ENCODE measurements around the gene RNF144A. TPM values are rescaled to one million over a fixed set of nuclear protein-coding genes. Genes with fewer than 3 reads are reported as not detected.

RNF144A gene
- total and polyA plus RNA-seq, 2 experiments from 2014 or later, result 2.8 to 14.7 TPM

DNA sequence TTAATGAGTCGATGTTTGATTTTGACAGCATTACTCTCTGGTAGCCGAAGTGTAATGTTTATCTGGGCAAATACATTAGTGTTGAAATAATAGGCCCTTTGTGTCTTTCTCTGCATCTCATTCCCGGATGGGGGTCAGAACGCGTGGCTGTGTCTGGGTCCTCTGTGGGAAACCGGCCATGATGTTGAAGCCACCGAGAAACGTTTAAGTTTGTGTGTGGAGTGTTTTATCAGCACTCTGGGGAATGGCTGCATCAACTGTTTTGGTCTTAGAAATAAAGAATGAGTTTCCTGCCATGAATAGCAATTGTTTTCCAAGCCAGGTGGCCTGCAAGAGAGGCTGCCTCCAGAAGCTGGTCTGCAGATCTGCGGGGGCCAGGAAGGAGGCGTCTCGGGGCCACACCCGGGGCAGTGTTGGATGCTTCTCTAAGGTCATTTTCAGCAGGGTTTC lies 69.7 kb downstream of the RNF144A start:
- peaks cover 8% of the 10 kb centered on the region for H3K9me3 Mint-ChIP-seq
- H4K20me1 ChIP-seq (replicated peaks; ENCODE audit: insufficient read depth), result no peaks in the 10 kb centered on the region
- H3K79me2 ChIP-seq (replicated peaks; ENCODE audit: insufficient read depth), result no peaks in the 10 kb centered on the region
- no peaks in the 10 kb centered on the region for H3F3A ChIP-seq (replicated peaks; ENCODE audit: low read depth)
- H3K4me3 ChIP-seq, result no peak overlapping the region
- H3K36me3 ChIP-seq (ENCODE audit: insufficient read depth), result no peaks in the 10 kb centered on the region
- TF ChIP-seq, protein P1, sequence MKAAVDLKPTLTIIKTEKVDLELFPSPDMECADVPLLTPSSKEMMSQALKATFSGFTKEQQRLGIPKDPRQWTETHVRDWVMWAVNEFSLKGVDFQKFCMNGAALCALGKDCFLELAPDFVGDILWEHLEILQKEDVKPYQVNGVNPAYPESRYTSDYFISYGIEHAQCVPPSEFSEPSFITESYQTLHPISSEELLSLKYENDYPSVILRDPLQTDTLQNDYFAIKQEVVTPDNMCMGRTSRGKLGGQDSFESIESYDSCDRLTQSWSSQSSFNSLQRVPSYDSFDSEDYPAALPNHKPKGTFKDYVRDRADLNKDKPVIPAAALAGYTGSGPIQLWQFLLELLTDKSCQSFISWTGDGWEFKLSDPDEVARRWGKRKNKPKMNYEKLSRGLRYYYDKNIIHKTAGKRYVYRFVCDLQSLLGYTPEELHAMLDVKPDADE (IDR thresholded peaks at IDR 0.05), result no peak
- no peak for TF ChIP-seq ZNF331 (CRISPR knock-in tag; IDR thresholded peaks at IDR 0.05; ENCODE audit: low read depth)
- TF ChIP-seq CREB1 (CRISPR knock-in tag; IDR thresholded peaks at IDR 0.05; ENCODE audit: low read depth), result no peak
- no peak for TF ChIP-seq JUNB (IDR thresholded peaks at IDR 0.05; ENCODE audit: unreplicated experiment)
- TF ChIP-seq POLR2AphosphoS5 (IDR thresholded peaks at IDR 0.05; ENCODE audit: low read depth), result no peak
- TF ChIP-seq, protein P2, sequence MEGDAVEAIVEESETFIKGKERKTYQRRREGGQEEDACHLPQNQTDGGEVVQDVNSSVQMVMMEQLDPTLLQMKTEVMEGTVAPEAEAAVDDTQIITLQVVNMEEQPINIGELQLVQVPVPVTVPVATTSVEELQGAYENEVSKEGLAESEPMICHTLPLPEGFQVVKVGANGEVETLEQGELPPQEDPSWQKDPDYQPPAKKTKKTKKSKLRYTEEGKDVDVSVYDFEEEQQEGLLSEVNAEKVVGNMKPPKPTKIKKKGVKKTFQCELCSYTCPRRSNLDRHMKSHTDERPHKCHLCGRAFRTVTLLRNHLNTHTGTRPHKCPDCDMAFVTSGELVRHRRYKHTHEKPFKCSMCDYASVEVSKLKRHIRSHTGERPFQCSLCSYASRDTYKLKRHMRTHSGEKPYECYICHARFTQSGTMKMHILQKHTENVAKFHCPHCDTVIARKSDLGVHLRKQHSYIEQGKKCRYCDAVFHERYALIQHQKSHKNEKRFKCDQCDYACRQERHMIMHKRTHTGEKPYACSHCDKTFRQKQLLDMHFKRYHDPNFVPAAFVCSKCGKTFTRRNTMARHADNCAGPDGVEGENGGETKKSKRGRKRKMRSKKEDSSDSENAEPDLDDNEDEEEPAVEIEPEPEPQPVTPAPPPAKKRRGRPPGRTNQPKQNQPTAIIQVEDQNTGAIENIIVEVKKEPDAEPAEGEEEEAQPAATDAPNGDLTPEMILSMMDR (conservative IDR thresholded peaks at IDR 0.05; ENCODE audit: low read depth in 2 of 2), result no peak
- TF ChIP-seq, protein P3, sequence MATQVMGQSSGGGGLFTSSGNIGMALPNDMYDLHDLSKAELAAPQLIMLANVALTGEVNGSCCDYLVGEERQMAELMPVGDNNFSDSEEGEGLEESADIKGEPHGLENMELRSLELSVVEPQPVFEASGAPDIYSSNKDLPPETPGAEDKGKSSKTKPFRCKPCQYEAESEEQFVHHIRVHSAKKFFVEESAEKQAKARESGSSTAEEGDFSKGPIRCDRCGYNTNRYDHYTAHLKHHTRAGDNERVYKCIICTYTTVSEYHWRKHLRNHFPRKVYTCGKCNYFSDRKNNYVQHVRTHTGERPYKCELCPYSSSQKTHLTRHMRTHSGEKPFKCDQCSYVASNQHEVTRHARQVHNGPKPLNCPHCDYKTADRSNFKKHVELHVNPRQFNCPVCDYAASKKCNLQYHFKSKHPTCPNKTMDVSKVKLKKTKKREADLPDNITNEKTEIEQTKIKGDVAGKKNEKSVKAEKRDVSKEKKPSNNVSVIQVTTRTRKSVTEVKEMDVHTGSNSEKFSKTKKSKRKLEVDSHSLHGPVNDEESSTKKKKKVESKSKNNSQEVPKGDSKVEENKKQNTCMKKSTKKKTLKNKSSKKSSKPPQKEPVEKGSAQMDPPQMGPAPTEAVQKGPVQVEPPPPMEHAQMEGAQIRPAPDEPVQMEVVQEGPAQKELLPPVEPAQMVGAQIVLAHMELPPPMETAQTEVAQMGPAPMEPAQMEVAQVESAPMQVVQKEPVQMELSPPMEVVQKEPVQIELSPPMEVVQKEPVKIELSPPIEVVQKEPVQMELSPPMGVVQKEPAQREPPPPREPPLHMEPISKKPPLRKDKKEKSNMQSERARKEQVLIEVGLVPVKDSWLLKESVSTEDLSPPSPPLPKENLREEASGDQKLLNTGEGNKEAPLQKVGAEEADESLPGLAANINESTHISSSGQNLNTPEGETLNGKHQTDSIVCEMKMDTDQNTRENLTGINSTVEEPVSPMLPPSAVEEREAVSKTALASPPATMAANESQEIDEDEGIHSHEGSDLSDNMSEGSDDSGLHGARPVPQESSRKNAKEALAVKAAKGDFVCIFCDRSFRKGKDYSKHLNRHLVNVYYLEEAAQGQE (IDR thresholded peaks at IDR 0.05; ENCODE audit: unreplicated experiment), result no peak
- no peak for TF ChIP-seq ZNF114 (CRISPR knock-in tag; IDR thresholded peaks at IDR 0.05)
- TF ChIP-seq EZH2phosphoT487 (IDR thresholded peaks at IDR 0.05; ENCODE audit: unreplicated experiment), result no peak
- no peak for TF ChIP-seq EZH2 (IDR thresholded peaks at IDR 0.05; ENCODE audit: low read depth, unreplicated experiment)
- no peak for TF ChIP-seq NANOG (IDR thresholded peaks at IDR 0.05; ENCODE audit: borderline replicate concordance)
- TF ChIP-seq, protein P4, sequence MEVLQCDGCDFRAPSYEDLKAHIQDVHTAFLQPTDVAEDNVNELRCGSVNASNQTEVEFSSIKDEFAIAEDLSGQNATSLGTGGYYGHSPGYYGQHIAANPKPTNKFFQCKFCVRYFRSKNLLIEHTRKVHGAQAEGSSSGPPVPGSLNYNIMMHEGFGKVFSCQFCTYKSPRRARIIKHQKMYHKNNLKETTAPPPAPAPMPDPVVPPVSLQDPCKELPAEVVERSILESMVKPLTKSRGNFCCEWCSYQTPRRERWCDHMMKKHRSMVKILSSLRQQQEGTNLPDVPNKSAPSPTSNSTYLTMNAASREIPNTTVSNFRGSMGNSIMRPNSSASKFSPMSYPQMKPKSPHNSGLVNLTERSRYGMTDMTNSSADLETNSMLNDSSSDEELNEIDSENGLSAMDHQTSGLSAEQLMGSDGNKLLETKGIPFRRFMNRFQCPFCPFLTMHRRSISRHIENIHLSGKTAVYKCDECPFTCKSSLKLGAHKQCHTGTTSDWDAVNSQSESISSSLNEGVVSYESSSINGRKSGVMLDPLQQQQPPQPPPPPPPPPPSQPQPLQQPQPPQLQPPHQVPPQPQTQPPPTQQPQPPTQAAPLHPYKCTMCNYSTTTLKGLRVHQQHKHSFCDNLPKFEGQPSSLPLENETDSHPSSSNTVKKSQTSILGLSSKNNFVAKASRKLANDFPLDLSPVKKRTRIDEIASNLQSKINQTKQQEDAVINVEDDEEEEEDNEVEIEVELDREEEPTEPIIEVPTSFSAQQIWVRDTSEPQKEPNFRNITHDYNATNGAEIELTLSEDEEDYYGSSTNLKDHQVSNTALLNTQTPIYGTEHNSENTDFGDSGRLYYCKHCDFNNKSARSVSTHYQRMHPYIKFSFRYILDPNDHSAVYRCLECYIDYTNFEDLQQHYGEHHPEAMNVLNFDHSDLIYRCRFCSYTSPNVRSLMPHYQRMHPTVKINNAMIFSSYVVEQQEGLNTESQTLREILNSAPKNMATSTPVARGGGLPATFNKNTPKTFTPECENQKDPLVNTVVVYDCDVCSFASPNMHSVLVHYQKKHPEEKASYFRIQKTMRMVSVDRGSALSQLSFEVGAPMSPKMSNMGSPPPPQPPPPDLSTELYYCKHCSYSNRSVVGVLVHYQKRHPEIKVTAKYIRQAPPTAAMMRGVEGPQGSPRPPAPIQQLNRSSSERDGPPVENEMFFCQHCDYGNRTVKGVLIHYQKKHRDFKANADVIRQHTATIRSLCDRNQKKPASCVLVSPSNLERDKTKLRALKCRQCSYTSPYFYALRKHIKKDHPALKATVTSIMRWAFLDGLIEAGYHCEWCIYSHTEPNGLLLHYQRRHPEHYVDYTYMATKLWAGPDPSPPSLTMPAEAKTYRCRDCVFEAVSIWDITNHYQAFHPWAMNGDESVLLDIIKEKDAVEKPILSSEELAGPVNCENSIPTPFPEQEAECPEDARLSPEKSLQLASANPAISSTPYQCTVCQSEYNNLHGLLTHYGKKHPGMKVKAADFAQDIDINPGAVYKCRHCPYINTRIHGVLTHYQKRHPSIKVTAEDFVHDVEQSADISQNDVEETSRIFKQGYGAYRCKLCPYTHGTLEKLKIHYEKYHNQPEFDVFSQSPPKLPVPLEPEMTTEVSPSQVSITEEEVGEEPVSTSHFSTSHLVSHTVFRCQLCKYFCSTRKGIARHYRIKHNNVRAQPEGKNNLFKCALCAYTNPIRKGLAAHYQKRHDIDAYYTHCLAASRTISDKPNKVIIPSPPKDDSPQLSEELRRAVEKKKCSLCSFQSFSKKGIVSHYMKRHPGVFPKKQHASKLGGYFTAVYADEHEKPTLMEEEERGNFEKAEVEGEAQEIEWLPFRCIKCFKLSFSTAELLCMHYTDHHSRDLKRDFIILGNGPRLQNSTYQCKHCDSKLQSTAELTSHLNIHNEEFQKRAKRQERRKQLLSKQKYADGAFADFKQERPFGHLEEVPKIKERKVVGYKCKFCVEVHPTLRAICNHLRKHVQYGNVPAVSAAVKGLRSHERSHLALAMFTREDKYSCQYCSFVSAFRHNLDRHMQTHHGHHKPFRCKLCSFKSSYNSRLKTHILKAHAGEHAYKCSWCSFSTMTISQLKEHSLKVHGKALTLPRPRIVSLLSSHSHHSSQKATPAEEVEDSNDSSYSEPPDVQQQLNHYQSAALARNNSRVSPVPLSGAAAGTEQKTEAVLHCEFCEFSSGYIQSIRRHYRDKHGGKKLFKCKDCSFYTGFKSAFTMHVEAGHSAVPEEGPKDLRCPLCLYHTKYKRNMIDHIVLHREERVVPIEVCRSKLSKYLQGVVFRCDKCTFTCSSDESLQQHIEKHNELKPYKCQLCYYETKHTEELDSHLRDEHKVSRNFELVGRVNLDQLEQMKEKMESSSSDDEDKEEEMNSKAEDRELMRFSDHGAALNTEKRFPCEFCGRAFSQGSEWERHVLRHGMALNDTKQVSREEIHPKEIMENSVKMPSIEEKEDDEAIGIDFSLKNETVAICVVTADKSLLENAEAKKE (CRISPR knock-in tag; IDR thresholded peaks at IDR 0.05), result no peak
- TF ChIP-seq STAT1 (IDR thresholded peaks at IDR 0.05; ENCODE audit: unreplicated experiment), result no peak
- peaks cover 9% of the 10 kb centered on the region for H3K36me3 Mint-ChIP-seq (ENCODE audit: low read depth)
- no peak overlapping the region for H3K27ac Mint-ChIP-seq
- H3K27me3 ChIP-seq (ENCODE audit: insufficient read depth), result no peaks in the 10 kb centered on the region
- DNase-seq (ENCODE audit: low spot score), result no peak
- no peak overlapping the region for H3K27ac ChIP-seq (ENCODE audit: low read depth)
- H3K27me3 Mint-ChIP-seq (ENCODE audit: insufficient read depth, low read depth, poor library complexity), result peaks cover 5% of the 10 kb centered on the region
- 0 out of 2 replicates have a peak, but pooled peaks cover 7% of the 10 kb centered on the region for H3K4me1 ChIP-seq (ENCODE audit: insufficient read depth)
- no peak overlapping the region for H3K4me3 Mint-ChIP-seq
- H3K4me2 ChIP-seq, result no peak overlapping the region
- H3K9me2 ChIP-seq (ENCODE audit: insufficient read depth), result peaks cover 3% of the 10 kb centered on the region; the same call in 1 of the 2 replicates
- no peak overlapping the region for H2AFZ ChIP-seq
- ATAC-seq, result no peak
- peaks cover 33% of the 10 kb centered on the region for H3K4me1 Mint-ChIP-seq
